ENCODE data around the gene CAMTA1. TPM values are rescaled to one million over a fixed set of nuclear protein-coding genes. Genes with fewer than 3 reads are reported as not detected.

The CAMTA1 gene
- total RNA-seq, 1 experiment from 2014 or later, result 50.3 TPM

GRCh38 chr1:7543718-7544090 lies 758.5 kb downstream of the CAMTA1 start:
- no peak overlapping the region for H3K27ac Mint-ChIP-seq (ENCODE audit: unreplicated experiment)
- no peak for DNase-seq
- no peak overlapping the region for H3K4me3 Mint-ChIP-seq (ENCODE audit: low read depth, unreplicated experiment)
- peaks cover 2% of the 10 kb centered on the region for H3K36me3 Mint-ChIP-seq (ENCODE audit: insufficient read depth, unreplicated experiment)
- H3K27me3 Mint-ChIP-seq (ENCODE audit: unreplicated experiment), result no peaks in the 10 kb centered on the region
- no peak for TF ChIP-seq CTCF (IDR thresholded peaks at IDR 0.05; ENCODE audit: unreplicated experiment)
- intact Hi-C loops (cut with micrococcal nuclease; ENCODE audit: unreplicated experiment), result no loop called here
- CTCF ChIA-PET, result no interaction called here
- no peaks in the 10 kb centered on the region for H3K4me1 Mint-ChIP-seq (ENCODE audit: low read depth, unreplicated experiment)
- BruUV-seq (replicated peaks), result no TSS peak
- peaks cover 3% of the 10 kb centered on the region for H3K9me3 Mint-ChIP-seq (ENCODE audit: low read depth, unreplicated experiment)

- peak overlapping the region; percentile 2 for H3K4me3 Mint-ChIP-seq (ENCODE audit: low read depth, unreplicated experiment)
- H3K27me3 Mint-ChIP-seq (ENCODE audit: unreplicated experiment), result no peaks in the 10 kb centered on the region
- intact Hi-C loops (cut with micrococcal nuclease; ENCODE audit: unreplicated experiment), result no loop called here
- BruUV-seq (replicated peaks), result no TSS peak
- H3K27ac Mint-ChIP-seq (ENCODE audit: unreplicated experiment), result peak overlapping the region; percentile 92
- CTCF ChIA-PET, result interaction anchor here (0.6 to 1.1 kb wide), 8 partner anchors 23 to 348 kb away, joined by 3 to 9 read pairs (median 3); no protein-coding TSS in a partner anchor
- H3K9me3 Mint-ChIP-seq (ENCODE audit: low read depth, unreplicated experiment), result peaks cover 3% of the 10 kb centered on the region
- peaks cover 32% of the 10 kb centered on the region for H3K36me3 Mint-ChIP-seq (ENCODE audit: insufficient read depth, unreplicated experiment)
- peak; percentile 77 for DNase-seq
- TF ChIP-seq CTCF (IDR thresholded peaks at IDR 0.05; ENCODE audit: unreplicated experiment), result no peak
- peaks cover 35% of the 10 kb centered on the region for H3K4me1 Mint-ChIP-seq (ENCODE audit: low read depth, unreplicated experiment)
Measured at GRCh38 chr1:7549277-7550161, 764.3 kb downstream of the CAMTA1 start.

- DNase-seq, result no peak
Measured at GRCh38 chr1:7550261-7550865, 765.1 kb downstream of the CAMTA1 start.

GRCh38 chr1:7550981-7551380 lies 765.7 kb downstream of the CAMTA1 start:
- Mint-ChIP-seq H3K4me3 (ENCODE audit: low read depth, unreplicated experiment) (peak overlapping the region; percentile 2), H3K9me3 (ENCODE audit: low read depth, unreplicated experiment) (peaks cover 3% of the 10 kb centered on the region), H3K4me1 (ENCODE audit: low read depth, unreplicated experiment) (peaks cover 35% of the 10 kb centered on the region), H3K27me3 (ENCODE audit: unreplicated experiment) (no peaks in the 10 kb centered on the region), H3K27ac (ENCODE audit: unreplicated experiment) (peak overlapping the region; percentile 92), H3K36me3 (ENCODE audit: insufficient read depth, unreplicated experiment) (peaks cover 32% of the 10 kb centered on the region)
- CTCF ChIA-PET, result no interaction called here
- DNase-seq, result no peak
- no TSS peak for BruUV-seq (replicated peaks)
- TF ChIP-seq CTCF (IDR thresholded peaks at IDR 0.05; ENCODE audit: unreplicated experiment), result no peak
- intact Hi-C loops (cut with micrococcal nuclease; ENCODE audit: unreplicated experiment), result no loop called here

More at GRCh38 chr1:7550261-7550865, 765.1 kb downstream of the CAMTA1 start:
- CTCF ChIA-PET, result no interaction called here
- no peak for TF ChIP-seq CTCF (IDR thresholded peaks at IDR 0.05; ENCODE audit: unreplicated experiment)
- no TSS peak for BruUV-seq (replicated peaks)
- intact Hi-C loops (cut with micrococcal nuclease; ENCODE audit: unreplicated experiment), result no loop called here
- H3K36me3 Mint-ChIP-seq (ENCODE audit: insufficient read depth, unreplicated experiment), result peaks cover 32% of the 10 kb centered on the region
- H3K9me3 Mint-ChIP-seq (ENCODE audit: low read depth, unreplicated experiment), result peaks cover 3% of the 10 kb centered on the region
- H3K4me1 Mint-ChIP-seq (ENCODE audit: low read depth, unreplicated experiment), result peaks cover 35% of the 10 kb centered on the region
- H3K27ac Mint-ChIP-seq (ENCODE audit: unreplicated experiment), result peak overlapping the region; percentile 92
- H3K27me3 Mint-ChIP-seq (ENCODE audit: unreplicated experiment), result no peaks in the 10 kb centered on the region
- peak overlapping the region; percentile 2 for H3K4me3 Mint-ChIP-seq (ENCODE audit: low read depth, unreplicated experiment)
